ENCODE results near the gene SORCS1.

The SORCS1 gene

DNA sequence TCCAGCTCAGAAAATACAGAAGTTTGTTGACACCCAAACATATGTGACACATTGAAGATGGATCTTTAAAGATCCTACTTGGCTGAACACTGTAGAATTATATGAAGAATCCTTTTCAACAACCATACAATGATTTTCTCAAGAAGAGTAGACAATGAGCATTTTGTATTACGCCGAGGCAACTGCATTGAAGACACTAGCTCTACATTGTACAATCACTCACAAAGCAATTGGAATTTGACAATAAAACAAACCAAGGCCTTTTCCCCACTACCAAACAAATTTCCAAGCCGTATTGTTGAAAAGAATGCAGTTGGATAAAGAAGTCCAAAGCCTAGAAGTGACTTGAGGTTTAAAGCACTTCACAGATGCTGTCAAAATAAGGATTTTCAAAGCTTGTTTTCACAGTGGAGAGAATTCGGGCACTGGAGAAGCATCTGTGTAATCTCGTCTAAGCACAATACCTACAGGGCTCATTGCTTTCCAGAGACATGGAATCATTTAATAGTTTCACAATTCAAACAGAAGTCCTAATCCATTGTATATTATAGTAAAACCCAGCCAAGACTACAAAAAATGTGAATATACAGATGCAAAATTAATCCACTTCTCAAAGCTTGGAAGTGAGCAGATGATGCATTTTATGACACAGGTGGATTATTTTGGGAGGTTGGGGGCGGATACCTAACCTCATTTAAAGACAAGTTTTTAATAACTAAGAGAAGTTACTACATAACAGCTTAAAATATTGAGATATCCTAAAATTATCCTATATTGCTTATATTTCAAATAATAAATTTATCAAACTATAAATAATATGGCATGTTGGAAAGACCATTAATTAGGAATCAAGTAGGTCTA is 78.6 kb downstream of the SORCS1 start:
- TF ChIP-seq YY1 (IDR thresholded peaks at IDR 0.05; ENCODE audit: low read depth) (no peak), TAF1 (IDR thresholded peaks at IDR 0.05; ENCODE audit: low read depth) (no peak), RAD21 (IDR thresholded peaks at IDR 0.05; ENCODE audit: low read depth) (no peak), TEAD4 (IDR thresholded peaks at IDR 0.05) (no peak), ZBTB7A (IDR thresholded peaks at IDR 0.05; ENCODE audit: low read depth) (no peak), CEBPB (IDR thresholded peaks at IDR 0.05) (no peak), FOXM1 (IDR thresholded peaks at IDR 0.05; ENCODE audit: borderline replicate concordance, low read depth) (no peak), TCF12 (IDR thresholded peaks at IDR 0.05; ENCODE audit: low read depth) (no peak), EGR1 (IDR thresholded peaks at IDR 0.05) (no peak), NFIC (IDR thresholded peaks at IDR 0.05) (no peak), EP300 (IDR thresholded peaks at IDR 0.05; ENCODE audit: borderline replicate concordance) (no peak), CREB1 (IDR thresholded peaks at IDR 0.05; ENCODE audit: low read depth) (no peak)
- TF ChIP-seq, protein P1, sequence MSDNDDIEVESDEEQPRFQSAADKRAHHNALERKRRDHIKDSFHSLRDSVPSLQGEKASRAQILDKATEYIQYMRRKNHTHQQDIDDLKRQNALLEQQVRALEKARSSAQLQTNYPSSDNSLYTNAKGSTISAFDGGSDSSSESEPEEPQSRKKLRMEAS (IDR thresholded peaks at IDR 0.05) = no peak
- TF ChIP-seq, protein P2, sequence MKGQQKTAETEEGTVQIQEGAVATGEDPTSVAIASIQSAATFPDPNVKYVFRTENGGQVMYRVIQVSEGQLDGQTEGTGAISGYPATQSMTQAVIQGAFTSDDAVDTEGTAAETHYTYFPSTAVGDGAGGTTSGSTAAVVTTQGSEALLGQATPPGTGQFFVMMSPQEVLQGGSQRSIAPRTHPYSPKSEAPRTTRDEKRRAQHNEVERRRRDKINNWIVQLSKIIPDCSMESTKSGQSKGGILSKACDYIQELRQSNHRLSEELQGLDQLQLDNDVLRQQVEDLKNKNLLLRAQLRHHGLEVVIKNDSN (IDR thresholded peaks at IDR 0.05) = no peak
- TF ChIP-seq, protein P3, sequence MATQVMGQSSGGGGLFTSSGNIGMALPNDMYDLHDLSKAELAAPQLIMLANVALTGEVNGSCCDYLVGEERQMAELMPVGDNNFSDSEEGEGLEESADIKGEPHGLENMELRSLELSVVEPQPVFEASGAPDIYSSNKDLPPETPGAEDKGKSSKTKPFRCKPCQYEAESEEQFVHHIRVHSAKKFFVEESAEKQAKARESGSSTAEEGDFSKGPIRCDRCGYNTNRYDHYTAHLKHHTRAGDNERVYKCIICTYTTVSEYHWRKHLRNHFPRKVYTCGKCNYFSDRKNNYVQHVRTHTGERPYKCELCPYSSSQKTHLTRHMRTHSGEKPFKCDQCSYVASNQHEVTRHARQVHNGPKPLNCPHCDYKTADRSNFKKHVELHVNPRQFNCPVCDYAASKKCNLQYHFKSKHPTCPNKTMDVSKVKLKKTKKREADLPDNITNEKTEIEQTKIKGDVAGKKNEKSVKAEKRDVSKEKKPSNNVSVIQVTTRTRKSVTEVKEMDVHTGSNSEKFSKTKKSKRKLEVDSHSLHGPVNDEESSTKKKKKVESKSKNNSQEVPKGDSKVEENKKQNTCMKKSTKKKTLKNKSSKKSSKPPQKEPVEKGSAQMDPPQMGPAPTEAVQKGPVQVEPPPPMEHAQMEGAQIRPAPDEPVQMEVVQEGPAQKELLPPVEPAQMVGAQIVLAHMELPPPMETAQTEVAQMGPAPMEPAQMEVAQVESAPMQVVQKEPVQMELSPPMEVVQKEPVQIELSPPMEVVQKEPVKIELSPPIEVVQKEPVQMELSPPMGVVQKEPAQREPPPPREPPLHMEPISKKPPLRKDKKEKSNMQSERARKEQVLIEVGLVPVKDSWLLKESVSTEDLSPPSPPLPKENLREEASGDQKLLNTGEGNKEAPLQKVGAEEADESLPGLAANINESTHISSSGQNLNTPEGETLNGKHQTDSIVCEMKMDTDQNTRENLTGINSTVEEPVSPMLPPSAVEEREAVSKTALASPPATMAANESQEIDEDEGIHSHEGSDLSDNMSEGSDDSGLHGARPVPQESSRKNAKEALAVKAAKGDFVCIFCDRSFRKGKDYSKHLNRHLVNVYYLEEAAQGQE (IDR thresholded peaks at IDR 0.05; ENCODE audit: low read depth) = no peak

DNA sequence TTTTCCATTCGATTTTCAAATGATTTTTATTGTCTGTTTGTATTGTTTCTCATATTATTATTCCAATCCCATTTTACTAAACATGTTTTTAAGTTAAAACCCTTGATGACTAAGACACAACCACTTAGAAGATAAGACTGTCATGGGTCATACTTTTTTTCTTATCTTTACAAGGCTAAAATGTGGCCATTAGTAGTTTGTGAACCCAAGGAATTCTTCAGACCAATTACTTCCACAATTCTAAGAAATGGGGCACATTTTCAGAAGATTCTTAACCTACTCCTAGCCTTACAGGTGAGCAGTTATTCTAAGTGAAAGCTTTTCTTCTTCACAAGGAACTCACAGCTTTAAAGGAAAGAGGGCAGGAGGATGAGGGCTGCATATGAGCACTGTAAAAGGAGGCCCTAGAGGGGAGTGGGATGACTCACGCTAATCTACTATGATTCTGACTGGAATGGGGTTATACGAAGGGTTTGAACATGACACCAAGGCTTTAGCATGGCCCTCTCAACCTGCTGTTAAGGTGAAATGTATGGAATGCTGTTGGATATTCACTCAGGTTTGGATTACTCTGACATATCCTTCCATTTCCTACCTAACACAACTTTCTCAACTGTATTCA is 81.0 kb downstream of the SORCS1 start:
- TF ChIP-seq, protein P1 (IDR thresholded peaks at IDR 0.05) = no peak
- TF ChIP-seq NFIC (IDR thresholded peaks at IDR 0.05) (no peak), EGR1 (IDR thresholded peaks at IDR 0.05) (no peak)

DNA sequence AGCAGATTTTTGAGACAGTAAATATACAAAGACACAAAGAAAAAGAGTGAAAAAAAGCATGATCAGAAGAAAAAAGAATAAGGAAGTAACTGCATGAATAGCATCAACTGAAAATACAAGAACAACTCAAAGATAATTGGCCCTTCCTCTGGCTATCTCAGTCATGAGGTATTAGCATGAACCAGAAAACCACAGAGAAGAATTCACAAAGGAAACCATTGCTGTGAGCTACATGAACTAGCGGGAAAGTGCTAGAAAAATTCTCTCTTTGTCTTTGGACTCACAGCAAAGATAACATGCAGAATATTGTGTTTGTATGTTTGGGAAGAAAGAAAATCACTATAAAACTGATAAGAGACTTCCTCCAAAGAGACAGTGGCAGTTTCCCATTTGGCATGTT is 82.9 kb downstream of the SORCS1 start:
- TF ChIP-seq TAF1 (IDR thresholded peaks at IDR 0.05; ENCODE audit: low read depth) (no peak), NFIC (IDR thresholded peaks at IDR 0.05) (no peak), RAD21 (IDR thresholded peaks at IDR 0.05; ENCODE audit: low read depth) (no peak), TCF12 (IDR thresholded peaks at IDR 0.05; ENCODE audit: low read depth) (no peak), EP300 (IDR thresholded peaks at IDR 0.05; ENCODE audit: borderline replicate concordance) (no peak), FOXM1 (IDR thresholded peaks at IDR 0.05; ENCODE audit: borderline replicate concordance, low read depth) (no peak), TEAD4 (IDR thresholded peaks at IDR 0.05) (no peak), YY1 (IDR thresholded peaks at IDR 0.05; ENCODE audit: low read depth) (no peak), EGR1 (IDR thresholded peaks at IDR 0.05) (no peak), ZBTB7A (IDR thresholded peaks at IDR 0.05; ENCODE audit: low read depth) (no peak), CREB1 (IDR thresholded peaks at IDR 0.05; ENCODE audit: low read depth) (no peak), CEBPB (IDR thresholded peaks at IDR 0.05) (no peak)
- TF ChIP-seq, protein P2 (IDR thresholded peaks at IDR 0.05) = no peak
- TF ChIP-seq, protein P3 (IDR thresholded peaks at IDR 0.05; ENCODE audit: low read depth) = no peak
- TF ChIP-seq, protein P1 (IDR thresholded peaks at IDR 0.05) = no peak

DNA sequence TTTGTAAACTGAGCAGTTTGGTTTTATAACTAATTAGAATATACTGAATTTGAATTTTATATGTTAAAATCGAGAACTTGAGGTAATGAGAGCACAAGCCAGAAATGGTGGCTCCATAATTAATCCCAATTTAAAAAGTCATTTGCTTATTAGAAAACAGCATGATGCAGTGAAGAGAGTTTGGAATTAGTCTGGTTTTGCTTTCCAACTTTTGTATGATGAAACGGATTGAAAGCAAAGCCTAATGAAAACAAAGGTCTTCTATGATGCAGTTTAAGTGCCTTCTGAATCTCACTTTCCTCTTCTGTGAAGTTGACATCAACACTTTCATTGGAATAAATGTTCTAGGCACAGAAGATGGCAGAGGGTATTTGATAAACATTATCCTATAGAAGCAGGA is 89.4 kb downstream of the SORCS1 start:
- TF ChIP-seq RAD21 (IDR thresholded peaks at IDR 0.05; ENCODE audit: low read depth) (no peak), EP300 (IDR thresholded peaks at IDR 0.05; ENCODE audit: borderline replicate concordance) (no peak), FOXM1 (IDR thresholded peaks at IDR 0.05; ENCODE audit: borderline replicate concordance, low read depth) (no peak), CEBPB (IDR thresholded peaks at IDR 0.05) (no peak), EGR1 (IDR thresholded peaks at IDR 0.05) (no peak), CREB1 (IDR thresholded peaks at IDR 0.05; ENCODE audit: low read depth) (no peak), TCF12 (IDR thresholded peaks at IDR 0.05; ENCODE audit: low read depth) (no peak), NFIC (IDR thresholded peaks at IDR 0.05) (no peak), TAF1 (IDR thresholded peaks at IDR 0.05; ENCODE audit: low read depth) (no peak), TEAD4 (IDR thresholded peaks at IDR 0.05) (no peak), ZBTB7A (IDR thresholded peaks at IDR 0.05; ENCODE audit: low read depth) (no peak), YY1 (IDR thresholded peaks at IDR 0.05; ENCODE audit: low read depth) (no peak)
- TF ChIP-seq, protein P1 (IDR thresholded peaks at IDR 0.05) = no peak
- TF ChIP-seq, protein P2 (IDR thresholded peaks at IDR 0.05) = no peak
- TF ChIP-seq, protein P3 (IDR thresholded peaks at IDR 0.05; ENCODE audit: low read depth) = no peak

Measured in Ishikawa (cell line).